GM12878 (cell line): ENCODE results near the gene COX19. TPM values are rescaled to one million over a fixed set of nuclear protein-coding genes. Genes with fewer than 3 reads are reported as not detected.

Source experiments
- ATAC-seq: fragments of 200-7000 bp; cut with Tn5 transposase; 3 replicates; pipeline ENCODE4 v1.9.1; 2020; ENCODE audit warnings: mild to moderate bottlenecking, moderate library complexity
- BruUV-seq: library from RNA; stranded (reverse); fragments of 400-500 nt; replicated peaks from 2 replicates; lab custom pipeline; 2021; lab: Mats Ljungman, UMichigan
- CTCF ChIA-PET: fragments of 300-600 bp; sonication (Branson Sonifier 250); formaldehyde crosslinking; extraction: SDS; loops from one replicate; lab custom pipeline; 2021; ENCODE audit warnings: inconsistent platforms; lab: Yijun Ruan, JAX
- POLR2A ChIA-PET: fragments of 350-600 bp; formaldehyde crosslinking; extraction: SDS; loops from one replicate; lab custom pipeline; 2021; ENCODE audit warnings: inconsistent platforms; lab: Charles Lee
- RAD21 ChIA-PET: fragments of 300-600 bp; sonication (Branson Sonifier 250); formaldehyde crosslinking; loops from one replicate; lab custom pipeline; 2023; ENCODE audit warnings: antibody characterized with exemption; ENCODE audit not compliant: unreplicated experiment; lab: Charles Lee
- SMC1A ChIA-PET: fragments of 300-600 bp; sonication (Branson Sonifier 250); formaldehyde crosslinking; loops from one replicate; lab custom pipeline; 2023; ENCODE audit not compliant: unreplicated experiment, uncharacterized antibody; lab: Charles Lee
- DNase-seq: peaks from one replicate; pipeline ENCODE4 v3.0.0-alpha.2; 2011; ENCODE audit warnings: low read depth, low spot score
- FAIRE-seq: peaks from 3 replicates; lab custom pipeline; 2011; peaks lifted over from hg19 to GRCh38; lab: Jason Lieb, UNC
- H2AFZ ChIP-seq: 2 replicates; pipeline ENCODE4 v1.6.0; 2011; ENCODE audit warnings: low read depth, low read length, control low read depth; ENCODE audit not compliant: control insufficient read depth
- H3K27ac ChIP-seq: 2 replicates; pipeline ENCODE4 v1.5.1; 2011; ENCODE audit warnings: control low read depth; ENCODE audit not compliant: control insufficient read depth, insufficient read depth
- H3K27me3 ChIP-seq, 2 experiments: replicated peaks in 1 of 2; 2 replicates each; pipeline versions ENCODE4 v1.6.0 to v1.6.1; 2011; ENCODE audit warnings: low read length in 1 of 2; ENCODE audit not compliant: control insufficient read depth in 2 of 2, insufficient read depth in 2 of 2
- H3K36me3 ChIP-seq, 2 experiments: 2 replicates each; pipeline ENCODE4 v1.5.1; 2011; ENCODE audit warnings: low read length in 1 of 2; ENCODE audit not compliant: control insufficient read depth in 2 of 2, insufficient read depth in 2 of 2
- H3K4me1 ChIP-seq: 2 replicates; pipeline ENCODE4 v1.6.1; 2011; ENCODE audit warnings: mild to moderate bottlenecking, low read length, moderate library complexity, mixed read lengths; ENCODE audit not compliant: control insufficient read depth, insufficient read depth
- H3K4me2 ChIP-seq: 2 replicates; pipeline ENCODE4 v1.6.0; 2011; ENCODE audit warnings: control low read depth; ENCODE audit not compliant: control insufficient read depth, insufficient read depth
- H3K4me3 ChIP-seq: fragments of 200-600 bp; sonication (generic); 2 replicates; pipeline ENCODE4 v1.5.1; 2016
- H3K79me2 ChIP-seq: 2 replicates; pipeline ENCODE4 v1.6.0; 2011; ENCODE audit warnings: low read length; ENCODE audit not compliant: control insufficient read depth, insufficient read depth
- H3K9ac ChIP-seq: 2 replicates; pipeline ENCODE4 v1.8.0; 2011; ENCODE audit warnings: low read length, control low read depth, mixed read lengths; ENCODE audit not compliant: control insufficient read depth, insufficient read depth
- H3K9me3 ChIP-seq: replicated peaks from 3 replicates; pipeline ENCODE4 v1.5.1; 2011; ENCODE audit warnings: mild to moderate bottlenecking, low read length; ENCODE audit not compliant: control insufficient read depth, insufficient read depth
- H4K20me1 ChIP-seq: 2 replicates; pipeline ENCODE4 v1.6.0; 2011; ENCODE audit not compliant: control insufficient read depth, insufficient read depth
- ASH2L ChIP-seq: fragments of 300-600, 200-600 bp; sonication (generic); IDR thresholded peaks from 2 replicates; pipeline ENCODE4 v1.6.1; 2017; ENCODE audit warnings: low read depth, mild to moderate bottlenecking, borderline replicate concordance
- CBFB ChIP-seq: IDR thresholded peaks from 2 replicates; pipeline ENCODE4 v1.6.1; 2016; ENCODE audit warnings: antibody characterized with exemption, low read depth
- EED ChIP-seq: sonication (generic); IDR thresholded peaks from 2 replicates; pipeline ENCODE4 v1.6.1; 2016; ENCODE audit warnings: antibody characterized with exemption, low read depth
- FOXM1 ChIP-seq: IDR thresholded peaks from 2 replicates; pipeline ENCODE4 v1.6.1; 2012; ENCODE audit warnings: low read depth, mild to moderate bottlenecking, inconsistent platforms, low read length, moderate library complexity
- KDM1A ChIP-seq: fragments of 200-600 bp; sonication (generic); IDR thresholded peaks from 2 replicates; pipeline ENCODE4 v1.6.1; 2016; ENCODE audit warnings: borderline replicate concordance
- NBN ChIP-seq: fragments of 450-650 bp; IDR thresholded peaks from 2 replicates; pipeline ENCODE4 v1.6.1; 2016
- NFXL1 ChIP-seq: fragments of 450-650 bp; IDR thresholded peaks from 2 replicates; pipeline ENCODE4 v1.6.1; 2017; ENCODE audit warnings: antibody characterized with exemption, mild to moderate bottlenecking, borderline replicate concordance
- NFYA ChIP-seq: IDR thresholded peaks from 2 replicates; pipeline ENCODE4 v1.6.1; 2011; ENCODE audit warnings: low read depth, mild to moderate bottlenecking, low read length, improper control_type of control experiment, borderline replicate concordance
- NFYB ChIP-seq: IDR thresholded peaks from 2 replicates; pipeline ENCODE4 v1.6.1; 2011; ENCODE audit warnings: low read depth, mild to moderate bottlenecking, low read length, improper control_type of control experiment, moderate library complexity; ENCODE audit not compliant: insufficient read depth
- PAX8 ChIP-seq: fragments of 450-650 bp; IDR thresholded peaks from 2 replicates; pipeline ENCODE4 v1.6.1; 2017; ENCODE audit warnings: mild to moderate bottlenecking, moderate library complexity
- POLR2A ChIP-seq: IDR thresholded peaks from 2 replicates; pipeline ENCODE4 v1.6.1; 2011; ENCODE audit warnings: low read depth, mild to moderate bottlenecking, low read length
- TARDBP ChIP-seq: IDR thresholded peaks from 2 replicates; pipeline ENCODE4 v1.6.1; 2016; ENCODE audit warnings: borderline replicate concordance
- ZNF687 ChIP-seq: fragments of 450-650 bp; IDR thresholded peaks from 2 replicates; pipeline ENCODE4 v1.6.1; 2017; ENCODE audit warnings: mild to moderate bottlenecking, moderate library complexity
- WGBS: methylation state at CpG from one replicate; pipeline ENCODE4 v1.1.6; 2016; ENCODE audit warnings: low lambda C conversion rate; ENCODE audit not compliant: insufficient replicate concordance, insufficient coverage; ENCODE audit errors: missing lambda C conversion rate; 5-methylcytosine and 5-hydroxymethylcytosine counted together
- in situ Hi-C: fragments of 300-500 bp; cut with MboI; formaldehyde crosslinking; loops from 9 replicates; pipeline ENCODE4 v1.14.3; 2018; ENCODE audit warnings: mixed read lengths
- intact Hi-C: fragments of 100-400 bp; cut with micrococcal nuclease; formaldehyde crosslinking; loops from one replicate; pipeline ENCODE4 v1.14.2; 2022; ENCODE audit not compliant: unreplicated experiment
- polyA plus RNA-seq, 11 experiments: library from polyadenylated mRNA; depleted of rRNA in 4 of 11; unstranded in 6 of 11; stranded (reverse) in 5 of 11; fragments of >200 nt; fragmentation: Nextera tagmentation in 4 of 11; fragmentation: Illumina TruSeq in 1 of 11; extraction: Ambion mirVana in 4 of 11; extraction: Trizol in 1 of 11; gene quantifications; 1 replicate in 1 of 11; 2 replicates in 10 of 11; pipeline versions ENCODE4 v1.2.1 to v1.2.3, GENCODE V29; 2011 to 2016; ENCODE audit warnings: inconsistent platforms in 2 of 11, missing spikeins in 2 of 11, low read depth in 1 of 11
- total RNA-seq, 4 experiments: library from RNA; depleted of rRNA in 3 of 4; stranded (reverse); fragments of >200 nt in 3 of 4; fragmentation: Illumina TruSeq in 1 of 4; extraction: Trizol in 1 of 4; gene quantifications; 2 replicates each; pipeline versions ENCODE4 v1.2.1 to v1.2.3, GENCODE V29; 2013 to 2021
- TF ChIP-seq, protein P1 (sequence below): fragments of 450-650 bp; IDR thresholded peaks from 2 replicates; pipeline ENCODE4 v1.6.1; 2016; ENCODE audit warnings: mild to moderate bottlenecking

Gene COX19
- total and polyA plus RNA-seq, 10 of the 15 experiments (the other 5 are each of a cell fraction or from before 2014, with no cell fraction given), result 3.7 to 17.9 (median 10.8) TPM

GRCh38 chr7:990933-991728 is 15.8 kb upstream of the COX19 start:
- no peak for DNase-seq
- CTCF ChIA-PET, result interaction anchor here (2.9 to 9.3 kb wide), 7 partner anchors 9 to 184 kb away, joined by 19 to 280 read pairs (median 39); partner anchors contain the start of genes COX19 and CYP2W1
- SMC1A ChIA-PET, result interaction anchor here (6.2 kb wide), 1 partner anchor 74 kb away, joined by 121 read pairs; no protein-coding TSS in a partner anchor
- Histone ChIP-seq H3K4me2 (no peak overlapping the region), H3K27me3 (no peaks in the 10 kb centered on the region), H2AFZ (no peak overlapping the region), H3K9ac (no peak overlapping the region), H3K27ac (no peak overlapping the region), H3K4me1 (peaks cover 6% of the 10 kb centered on the region), H3K4me3 (no peak overlapping the region), H3K36me3 (0 out of 4 replicates have a peak, but pooled peaks cover 0 to 1% of the 10 kb centered on the region in 2 experiments), H3K9me3 (no peaks in the 10 kb centered on the region), H4K20me1 (no peaks in the 10 kb centered on the region), H3K79me2 (no peaks in the 10 kb centered on the region)
- in situ Hi-C loops, result loop anchor here (5.0 kb wide), 1 partner anchor 186 kb away; no protein-coding TSS in a partner anchor
- WGBS, result 45% methylated on average over 30 of the region's 35 CpGs
- no peak for FAIRE-seq
- TF ChIP-seq, protein P1, sequence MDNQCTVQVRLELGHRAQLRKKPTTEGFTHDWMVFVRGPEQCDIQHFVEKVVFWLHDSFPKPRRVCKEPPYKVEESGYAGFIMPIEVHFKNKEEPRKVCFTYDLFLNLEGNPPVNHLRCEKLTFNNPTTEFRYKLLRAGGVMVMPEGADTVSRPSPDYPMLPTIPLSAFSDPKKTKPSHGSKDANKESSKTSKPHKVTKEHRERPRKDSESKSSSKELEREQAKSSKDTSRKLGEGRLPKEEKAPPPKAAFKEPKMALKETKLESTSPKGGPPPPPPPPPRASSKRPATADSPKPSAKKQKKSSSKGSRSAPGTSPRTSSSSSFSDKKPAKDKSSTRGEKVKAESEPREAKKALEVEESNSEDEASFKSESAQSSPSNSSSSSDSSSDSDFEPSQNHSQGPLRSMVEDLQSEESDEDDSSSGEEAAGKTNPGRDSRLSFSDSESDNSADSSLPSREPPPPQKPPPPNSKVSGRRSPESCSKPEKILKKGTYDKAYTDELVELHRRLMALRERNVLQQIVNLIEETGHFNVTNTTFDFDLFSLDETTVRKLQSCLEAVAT, result no peak
- TF ChIP-seq ASH2L (no peak), TARDBP (no peak), NBN (no peak), ZNF687 (no peak), PAX8 (no peak), NFXL1 (no peak), NFYA (no peak), NFYB (no peak), CBFB (no peak), POLR2A (no peak), EED (no peak), KDM1A (no peak), FOXM1 (no peak)
- BruUV-seq, result no TSS peak
- POLR2A ChIA-PET, result interaction anchor here (1.4 kb wide), 1 partner anchor 74 kb away, joined by 4 read pairs; no protein-coding TSS in a partner anchor
- ATAC-seq, result no peak
- intact Hi-C loops, result loop anchor here (5.0 kb wide), 1 partner anchor 96 kb away; the partner anchor contains the start of gene GPER1
- RAD21 ChIA-PET, result interaction anchor here (1.0 to 4.7 kb wide), 3 partner anchors 17 to 185 kb away, joined by 3 to 42 read pairs (median 35); partner anchors contain the start of gene COX19
